Measurements from ENCODE around the gene FCAR. TPM values are rescaled to one million over a fixed set of nuclear protein-coding genes. Genes with fewer than 3 reads are reported as not detected.
"Not testable (repeated sequence)": the region's sequence is repeated elsewhere in the genome, so short reads cannot be mapped to it uniquely, and the experiment has no call there.

The FCAR gene
- total RNA-seq, 1 donor from 2014 or later = 3.2 TPM

GRCh38 chr19:54905803-54906511, 31.9 kb downstream of the FCAR start, which contains the start of gene NCR1:
TSS of gene NCR1 (plus strand) at chr19:54906148. CDS start at chr19:54906188, 40 bp downstream.
- no peak within 1 kb of the TSS for H3K27ac ChIP-seq
- H3K4me1 ChIP-seq = no peaks in the 10 kb centered on the region
- H3K27me3 ChIP-seq = no peaks in the 10 kb centered on the region
- H3K9me3 ChIP-seq = no peaks in the 10 kb centered on the region
- DNase-seq (no peak), ATAC-seq (peak; percentile 64)
- H3K4me3 ChIP-seq = no peak within 1 kb of the TSS
- intact Hi-C loops (cut with DNase I) = no loop called here
- H3K36me3 ChIP-seq = no peaks in the 10 kb centered on the region
- TF ChIP-seq CTCF (IDR thresholded peaks at IDR 0.05) = no peak

GRCh38 chr19:54906819-54907218, 32.8 kb downstream of the FCAR start:
- ATAC-seq (no peak), DNase-seq (no peak)
- Histone ChIP-seq H3K4me1 (no peaks in the 10 kb centered on the region), H3K4me3 (no peak overlapping the region), H3K9me3 (no peaks in the 10 kb centered on the region), H3K36me3 (no peaks in the 10 kb centered on the region), H3K27me3 (no peaks in the 10 kb centered on the region), H3K27ac (no peak overlapping the region)
- no peak for TF ChIP-seq CTCF (IDR thresholded peaks at IDR 0.05)
- intact Hi-C loops (cut with DNase I) = no loop called here

GRCh38 chr19:54907899-54908298, 33.9 kb downstream of the FCAR start:
- DNase-seq; H3K27ac ChIP-seq; H3K4me3 ChIP-seq; intact Hi-C loops (cut with DNase I); ATAC-seq; H3K36me3 ChIP-seq; H3K27me3 ChIP-seq; H3K9me3 ChIP-seq; H3K4me1 ChIP-seq: not testable (repeated sequence)

DNA sequence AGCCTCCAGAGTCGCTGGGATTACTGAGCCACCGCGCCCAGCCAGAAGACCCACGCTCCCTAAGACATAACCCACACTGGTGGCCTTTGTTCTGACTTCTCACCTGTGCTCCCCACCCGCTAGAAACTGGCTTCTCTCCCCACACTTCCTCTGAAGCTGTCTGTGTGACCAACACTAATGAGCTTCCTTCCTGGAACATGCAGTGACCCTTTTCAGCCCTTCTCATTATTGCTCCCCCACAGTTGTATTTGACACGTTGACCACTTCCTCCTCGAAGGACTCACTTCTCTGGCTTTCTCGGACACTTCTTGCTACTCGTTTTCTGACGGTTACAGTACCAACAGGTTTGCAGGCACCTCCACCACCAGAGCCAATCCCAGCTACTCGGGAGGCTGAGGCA, 42.8 kb downstream of the FCAR start:
- Histone ChIP-seq H3K27ac (no peak overlapping the region), H3K4me1 (no peaks in the 10 kb centered on the region), H3K36me3 (no peaks in the 10 kb centered on the region), H3K27me3 (no peaks in the 10 kb centered on the region), H3K4me3 (no peak overlapping the region), H3K9me3 (no peaks in the 10 kb centered on the region)
- no peak for DNase-seq
- intact Hi-C loops (cut with DNase I) = no loop called here
- no peak for TF ChIP-seq CTCF (IDR thresholded peaks at IDR 0.05)
- peak; percentile 84 for ATAC-seq

- ATAC-seq = no peak
- Histone ChIP-seq H3K27ac (no peak overlapping the region), H3K27me3 (no peaks in the 10 kb centered on the region), H3K4me1 (no peaks in the 10 kb centered on the region), H3K4me3 (no peak overlapping the region), H3K36me3 (no peaks in the 10 kb centered on the region), H3K9me3 (no peaks in the 10 kb centered on the region)
- no peak for TF ChIP-seq CTCF (IDR thresholded peaks at IDR 0.05)
- intact Hi-C loops (cut with DNase I) = no loop called here
- no peak for DNase-seq
Measured at GRCh38 chr19:54918499-54918898, 44.5 kb downstream of the FCAR start.

- ATAC-seq; H3K4me3 ChIP-seq; H3K9me3 ChIP-seq; H3K4me1 ChIP-seq; DNase-seq; intact Hi-C loops (cut with DNase I); H3K36me3 ChIP-seq; H3K27me3 ChIP-seq; H3K27ac ChIP-seq: not testable (repeated sequence)
- TF ChIP-seq CTCF (IDR thresholded peaks at IDR 0.05) = peak; percentile 47
Measured at GRCh38 chr19:54919646-54920563, 45.9 kb downstream of the FCAR start.

All from upper lobe of right lung (tissue), 1 donor.